H1 (cell line): ENCODE results near the gene GMPR2. TPM values are rescaled to one million over a fixed set of nuclear protein-coding genes. Genes with fewer than 3 reads are reported as not detected.
A peak's percentile ranks its signal among the peaks of the same experiment; 100 is the strongest.

ENCODE experiments used
- CTCF ChIA-PET: fragments of 300-600 bp; sonication (Branson Sonifier 250); formaldehyde crosslinking; loops from one replicate; lab custom pipeline; 2021; ENCODE audit not compliant: partially characterized antibody; lab: Charles Lee
- POLR2A ChIA-PET: fragments of 300-600 bp; sonication (Branson Sonifier 250); formaldehyde crosslinking; loops from one replicate; lab custom pipeline; 2021; ENCODE audit warnings: inconsistent platforms; ENCODE audit not compliant: partially characterized antibody; lab: Charles Lee
- DNase-seq, 2 experiments: peaks; one replicate each; pipeline versions ENCODE4 v3.0.0 to v3.0.0-alpha.2; 2010 to 2022; ENCODE audit warnings: low spot score in 2 of 2, low read depth in 1 of 2, mixed read lengths in 1 of 2
- FAIRE-seq: peaks from 2 replicates; lab custom pipeline; 2011; peaks lifted over from hg19 to GRCh38; lab: Jason Lieb, UNC
- H2AFZ ChIP-seq: 2 replicates; pipeline ENCODE4 v1.8.1; 2012; ENCODE audit warnings: low read length, inconsistent platforms
- H2AK5ac ChIP-seq: 2 replicates; pipeline ENCODE4 v1.6.1; 2013; ENCODE audit warnings: low read depth, low read length
- H2BK120ac ChIP-seq: replicated peaks from 2 replicates; pipeline ENCODE3; 2013; ENCODE audit warnings: low read depth, low read length, inconsistent platforms
- H2BK12ac ChIP-seq: 2 replicates; pipeline ENCODE4 v1.6.1; 2013; ENCODE audit warnings: low read depth, low read length
- H2BK15ac ChIP-seq: 2 replicates; pipeline ENCODE4 v1.6.1; 2013; ENCODE audit warnings: low read length
- H2BK20ac ChIP-seq: 2 replicates; pipeline ENCODE4 v1.6.1; 2013; ENCODE audit warnings: low read length
- H2BK5ac ChIP-seq: 2 replicates; pipeline ENCODE4 v1.6.1; 2013; ENCODE audit warnings: low read depth, low read length
- H3K14ac ChIP-seq: 2 replicates; pipeline ENCODE4 v1.6.1; 2013; ENCODE audit warnings: inconsistent platforms; ENCODE audit not compliant: insufficient read length
- H3K18ac ChIP-seq: 2 replicates; pipeline ENCODE4 v1.6.1; 2013; ENCODE audit warnings: low read length; ENCODE audit errors: extremely low read depth
- H3K23ac ChIP-seq: 2 replicates; pipeline ENCODE4 v1.6.1; 2013; ENCODE audit warnings: inconsistent platforms; ENCODE audit not compliant: insufficient read length
- H3K23me2 ChIP-seq: 2 replicates; pipeline ENCODE4 v1.6.1; 2013; ENCODE audit warnings: low read depth, low read length
- H3K27ac ChIP-seq: 2 replicates; pipeline ENCODE4 v1.6.1; 2011; ENCODE audit warnings: low read depth, low read length, inconsistent platforms
- H3K27me3 ChIP-seq, 4 experiments: replicated peaks in 1 of 4; 1 replicate in 1 of 4; 2 replicates in 3 of 4; pipeline versions ENCODE4 v1.6.1 to v1.8.1; 2011 to 2013; ENCODE audit warnings: low read length in 3 of 4, mild to moderate bottlenecking in 3 of 4, inconsistent platforms in 2 of 4, mixed read lengths in 2 of 4, moderate library complexity in 1 of 4; ENCODE audit not compliant: control insufficient read depth in 3 of 4, insufficient read depth in 3 of 4; ENCODE audit errors: extremely low read depth in 1 of 4
- H3K36me3 ChIP-seq, 4 experiments: 2 replicates each; pipeline versions ENCODE4 v1.6.1 to v1.8.1; 2011 to 2013; ENCODE audit warnings: mild to moderate bottlenecking in 4 of 4, low read length in 3 of 4, moderate library complexity in 2 of 4, control low read depth in 1 of 4, inconsistent platforms in 1 of 4; ENCODE audit not compliant: insufficient read depth in 4 of 4, control insufficient read depth in 2 of 4
- H3K4ac ChIP-seq: replicated peaks from 2 replicates; pipeline ENCODE3; 2013; ENCODE audit warnings: low read length, low read depth, mixed read lengths, inconsistent platforms; ENCODE audit not compliant: insufficient read length
- H3K4me1 ChIP-seq, 4 experiments: replicated peaks in 1 of 4; 1 replicate in 1 of 4; 2 replicates in 3 of 4; pipeline versions ENCODE4 v1.6.1 to v1.8.1; 2011 to 2013; ENCODE audit warnings: low read length in 3 of 4, inconsistent platforms in 2 of 4, mixed read lengths in 1 of 4; ENCODE audit not compliant: insufficient read depth in 4 of 4, control insufficient read depth in 3 of 4
- H3K4me2 ChIP-seq, 2 experiments: 2 replicates each; pipeline versions ENCODE4 v1.6.1 to v1.8.1; 2011 to 2013; ENCODE audit warnings: low read depth in 2 of 2, low read length in 2 of 2, control low read depth in 1 of 2, inconsistent platforms in 1 of 2, mild to moderate bottlenecking in 1 of 2; ENCODE audit not compliant: insufficient read depth in 1 of 2
- H3K4me3 ChIP-seq, 4 experiments: fragments of 200-600, 300-600 bp in 1 of 4; sonication (generic), shearing (Covaris generic), sonication (Bioruptor Twin) in 1 of 4; 2 replicates each; pipeline versions ENCODE4 v1.5.1 to v1.8.1; 2011 to 2016; ENCODE audit warnings: low read length in 4 of 4, low read depth in 3 of 4, control low read depth in 2 of 4, inconsistent platforms in 2 of 4, mild to moderate bottlenecking in 2 of 4, mixed read lengths in 1 of 4, moderate library complexity in 1 of 4; ENCODE audit not compliant: insufficient read depth in 2 of 4; ENCODE audit errors: extremely low read depth in 1 of 4
- H3K56ac ChIP-seq: replicated peaks from 2 replicates; pipeline ENCODE3; 2013; ENCODE audit warnings: low read depth, mild to moderate bottlenecking, mixed read lengths, low read length, inconsistent platforms; ENCODE audit not compliant: insufficient read length
- H3K79me1 ChIP-seq: 2 replicates; pipeline ENCODE4 v1.6.1; 2013; ENCODE audit warnings: low read depth, low read length, control low read depth
- H3K79me2 ChIP-seq, 2 experiments: 2 replicates each; pipeline versions ENCODE4 v1.6.1 to v1.8.1; 2012 to 2013; ENCODE audit warnings: low read length in 2 of 2, mild to moderate bottlenecking in 2 of 2, inconsistent platforms in 1 of 2; ENCODE audit not compliant: insufficient read depth in 2 of 2, control insufficient read depth in 1 of 2
- H3K9ac ChIP-seq, 4 experiments: replicated peaks in 1 of 4; 1 replicate in 1 of 4; 2 replicates in 3 of 4; pipeline versions ENCODE4 v1.6.1 to v1.8.1; 2011 to 2013; ENCODE audit warnings: low read depth in 3 of 4, low read length in 3 of 4, control low read depth in 2 of 4, mild to moderate bottlenecking in 2 of 4, moderate library complexity in 2 of 4, inconsistent platforms in 1 of 4; ENCODE audit errors: extremely low read depth in 1 of 4
- H3K9me3 ChIP-seq, 2 experiments: 2 replicates each; pipeline versions ENCODE4 v1.6.1 to v1.8.1; 2012 to 2013; ENCODE audit warnings: mild to moderate bottlenecking in 2 of 2, moderate library complexity in 2 of 2, control low read depth in 1 of 2, inconsistent platforms in 1 of 2, low read depth in 1 of 2, low read length in 1 of 2, mixed read lengths in 1 of 2; ENCODE audit not compliant: insufficient read depth in 2 of 2
- H4K20me1 ChIP-seq, 2 experiments: replicated peaks in 1 of 2; 2 replicates each; pipeline versions ENCODE3 to v1.8.1; 2011 to 2013; ENCODE audit warnings: inconsistent platforms in 2 of 2, low read length in 2 of 2, mild to moderate bottlenecking in 1 of 2; ENCODE audit not compliant: insufficient read depth in 2 of 2, control insufficient read depth in 1 of 2
- H4K5ac ChIP-seq: 2 replicates; pipeline ENCODE4 v1.6.1; 2013; ENCODE audit warnings: low read length, low read depth, mixed read lengths, inconsistent platforms; ENCODE audit not compliant: insufficient read length
- H4K8ac ChIP-seq: 2 replicates; pipeline ENCODE4 v1.8.0; 2013; ENCODE audit warnings: mild to moderate bottlenecking, moderate library complexity, low read length, inconsistent platforms; ENCODE audit not compliant: insufficient read depth; ENCODE audit errors: extremely low read depth
- H4K91ac ChIP-seq: replicated peaks from 2 replicates; pipeline ENCODE3; 2013; ENCODE audit warnings: low read length, mixed read lengths, inconsistent platforms; ENCODE audit not compliant: insufficient read length
- EZH2 ChIP-seq: fragments of 200-600 bp; sonication (generic); IDR thresholded peaks from 2 replicates; pipeline ENCODE4 v1.7.1; 2012; ENCODE audit warnings: low read depth, mild to moderate bottlenecking, moderate library complexity, low read length, inconsistent platforms; ENCODE audit not compliant: severe bottlenecking
- MAX ChIP-seq: IDR thresholded peaks from 2 replicates; pipeline ENCODE4 v1.6.1; 2012; ENCODE audit warnings: inconsistent platforms
- WGBS, 2 experiments: shearing (Covaris generic) in 1 of 2; methylation state at CpG; one replicate each; pipeline versions ENCODE4 v1.1.6 to v1.1.7; 2013 to 2015; ENCODE audit warnings: low lambda C conversion rate in 2 of 2, mixed read lengths in 2 of 2, inconsistent platforms in 1 of 2, low coverage in 1 of 2, missing lambda C conversion rate in 1 of 2; ENCODE audit not compliant: insufficient replicate concordance in 2 of 2, insufficient coverage in 1 of 2, insufficient read length in 1 of 2; ENCODE audit errors: extremely low coverage in 1 of 2, missing lambda C conversion rate in 1 of 2; 5-methylcytosine and 5-hydroxymethylcytosine counted together
- polyA plus RNA-seq, 7 experiments: library from polyadenylated mRNA; depleted of rRNA in 3 of 7; stranded (reverse) in 5 of 7; unstranded in 2 of 7; fragments of >200 nt in 5 of 7; fragments of 200-250 nt in 2 of 7; gene quantifications; 1 replicate in 5 of 7; 2 replicates in 1 of 7; 4 replicates in 1 of 7; pipeline versions ENCODE4 v1.2.1 to v1.2.3, GENCODE V29; 2011 to 2013; ENCODE audit warnings: missing spikeins in 2 of 7, mixed read lengths in 2 of 7
- total RNA-seq: library from RNA; stranded (reverse); fragmentation: NEBNext Ultra II Directional; extraction: Animal tissue kit (Norgen Biotek cat#: 25700); gene quantifications from 2 replicates; pipeline ENCODE4 v1.2.1, GENCODE V29; 2021

The GMPR2 gene
- total and polyA plus RNA-seq, 2 of the 8 experiments (the other 6 are each of a cell fraction or from before 2014, with no cell fraction given) = 61.6 to 85.3 TPM

- H2BK20ac ChIP-seq = no peak overlapping the region
- H3K36me3 ChIP-seq = peaks cover 0 to 7% (median 5%) of the 10 kb centered on the region in 4 experiments; a peak in 6 of 8 replicates
- peaks cover 0 to 12% of the 10 kb centered on the region in 2 experiments; a peak in 2 of 4 replicates for H3K79me2 ChIP-seq
- H3K14ac ChIP-seq = no peak overlapping the region
- no peak overlapping the region for H2BK12ac ChIP-seq
- no peak overlapping the region for H3K23ac ChIP-seq
- H3K4me2 ChIP-seq = peak overlapping the region; percentile 70 to 86; a peak in 2 of 4 replicates
- no peaks in the 10 kb centered on the region for H3K27me3 ChIP-seq
- H3K18ac ChIP-seq = no peak overlapping the region
- H2BK5ac ChIP-seq = no peak overlapping the region
- H3K27ac ChIP-seq = no peak overlapping the region
- H3K79me1 ChIP-seq = no peaks in the 10 kb centered on the region
- FAIRE-seq (no peak), DNase-seq (no peak)
- H4K91ac ChIP-seq = no peak overlapping the region
- no peak overlapping the region for H2BK120ac ChIP-seq
- no peak overlapping the region for H4K5ac ChIP-seq
- H3K23me2 ChIP-seq = peaks cover 8% of the 10 kb centered on the region
- 85% methylated on average over 2 of the region's 2 CpGs; no CpG with 5 or more reads in 1 of the 2 experiments for WGBS, 2 experiments
- H3K4ac ChIP-seq = no peak overlapping the region
- H2AFZ ChIP-seq = no peak overlapping the region
- no peak overlapping the region for H2AK5ac ChIP-seq
- peaks cover 0 to 1% of the 10 kb centered on the region in 2 experiments for H4K20me1 ChIP-seq
- no peak overlapping the region for H3K56ac ChIP-seq
- TF ChIP-seq EZH2 = no peak
- no peak for TF ChIP-seq MAX
- peak overlapping the region in 2 of 4 experiments; percentile 77 to 78; a peak in 3 of 8 replicates for H3K4me3 ChIP-seq
- POLR2A ChIA-PET = interaction anchor here (0.8 to 11.1 kb wide), 17 partner anchors 8 to 92 kb away, joined by 3 to 119 read pairs (median 5); partner anchors contain the start of genes IPO4, RABGGTA, TINF2 and TM9SF1
- no peaks in the 10 kb centered on the region for H3K9me3 ChIP-seq
- CTCF ChIA-PET = interaction anchor here (0.5 to 2.1 kb wide), 15 partner anchors 8 to 1914 kb away, joined by 3 to 7 read pairs (median 3); partner anchors contain the start of genes CIDEB, TINF2 and TM9SF1
- H3K9ac ChIP-seq = no peak overlapping the region
- H3K4me1 ChIP-seq = peaks cover 0 to 5% (median 2%) of the 10 kb centered on the region in 4 experiments; a peak in 1 of 7 replicates
- no peak overlapping the region for H4K8ac ChIP-seq
- 0 out of 2 replicates have a peak overlapping the region, but pooled peaks have one; percentile 48 for H2BK15ac ChIP-seq
Measured at GRCh38 chr14:24216345-24216699, 16.4 kb upstream of the GMPR2 start.
